Panc1 (cell line): ENCODE data around the gene DDX52. TPM values are rescaled to one million over a fixed set of nuclear protein-coding genes. Genes with fewer than 3 reads are reported as not detected.

ENCODE experiments used
- ATAC-seq: fragments of 200-7000 bp; cut with Tn5 transposase; 2 replicates; pipeline ENCODE4 v1.9.1; 2020; ENCODE audit warnings: mild to moderate bottlenecking, moderate library complexity
- BruUV-seq: library from RNA; stranded (reverse); fragments of 400-500 nt; replicated peaks from 2 replicates; lab custom pipeline; 2021; lab: Mats Ljungman, UMichigan
- CTCF ChIA-PET: fragments of 300-600 bp; sonication (Branson Sonifier 250); formaldehyde crosslinking; loops from one replicate; lab custom pipeline; 2022; ENCODE audit warnings: antibody characterized with exemption; lab: Charles Lee
- POLR2A ChIA-PET: fragments of 300-600 bp; sonication (Branson Sonifier 250); formaldehyde crosslinking; loops from one replicate; lab custom pipeline; 2022; ENCODE audit warnings: antibody characterized with exemption; lab: Charles Lee
- DNase-seq: peaks from one replicate; pipeline ENCODE4 v3.0.0-alpha.2; 2010; ENCODE audit warnings: low read depth, low spot score
- H3K27ac ChIP-seq: 2 replicates; pipeline ENCODE4 v1.5.1; 2011; ENCODE audit warnings: mild to moderate bottlenecking, low read length, inconsistent platforms
- H3K27me3 ChIP-seq: fragments of 200-500 bp; sonication (Bioruptor generic); 2 replicates; pipeline ENCODE4 v1.6.0; 2014; ENCODE audit warnings: low read length, inconsistent platforms; ENCODE audit not compliant: control insufficient read depth, insufficient read depth
- H3K36me3 ChIP-seq: fragments of 200-500 bp; sonication (Bioruptor generic); 2 replicates; pipeline ENCODE4 v1.5.1; 2014; ENCODE audit warnings: inconsistent platforms, mild to moderate bottlenecking, low read length, moderate library complexity; ENCODE audit not compliant: control insufficient read depth, insufficient read depth
- H3K4me1 ChIP-seq: 2 replicates; pipeline ENCODE4 v1.5.1; 2011; ENCODE audit warnings: inconsistent platforms, mild to moderate bottlenecking, low read length, moderate library complexity; ENCODE audit not compliant: control insufficient read depth, insufficient read depth
- H3K4me3 ChIP-seq, 2 experiments: 2 replicates each; pipeline ENCODE4 v1.5.1; 2011 to 2012; ENCODE audit warnings: low read depth in 2 of 2, low read length in 2 of 2, mild to moderate bottlenecking in 2 of 2, inconsistent platforms in 1 of 2, moderate library complexity in 1 of 2
- H3K9me3 ChIP-seq: fragments of 200-500 bp; sonication (Bioruptor generic); 2 replicates; pipeline ENCODE4 v1.5.1; 2014; ENCODE audit warnings: low read depth, mild to moderate bottlenecking, inconsistent platforms, low read length, moderate library complexity; ENCODE audit not compliant: control insufficient read depth, insufficient read depth
- CTCF ChIP-seq: fragments of 450-650 bp; IDR thresholded peaks from 2 replicates; pipeline ENCODE4 v1.5.1; 2017; ENCODE audit warnings: mild to moderate bottlenecking
- POLR2AphosphoS5 ChIP-seq: IDR thresholded peaks from 2 replicates; pipeline ENCODE4 v1.6.1; 2012; ENCODE audit warnings: mild to moderate bottlenecking, low read depth, low read length, moderate library complexity
- REST ChIP-seq, 2 experiments: IDR thresholded peaks; 2 replicates each; pipeline ENCODE4 v1.6.1; 2011 to 2012; ENCODE audit warnings: low read depth in 2 of 2, control low read depth in 1 of 2, low read length in 1 of 2, mild to moderate bottlenecking in 1 of 2, moderate library complexity in 1 of 2; ENCODE audit not compliant: insufficient read depth in 1 of 2
- SIN3A ChIP-seq: IDR thresholded peaks from 2 replicates; pipeline ENCODE4 v1.6.1; 2012; ENCODE audit warnings: low read depth, mild to moderate bottlenecking, low read length, moderate library complexity, borderline replicate concordance; ENCODE audit not compliant: insufficient read depth
- TCF7L2 ChIP-seq: IDR thresholded peaks from 2 replicates; pipeline ENCODE4 v1.6.1; 2011; ENCODE audit warnings: mild to moderate bottlenecking, low read depth, low read length, inconsistent platforms
- in situ Hi-C: cut with HindIII; loops from 2 replicates; pipeline ENCODE4 v1.10.0; 2016; ENCODE audit warnings: low sequenced_read_pairs, low pct_unique_long_range_greater_than_20kb
- intact Hi-C: fragments of 100-400 bp; cut with micrococcal nuclease; formaldehyde crosslinking; loops from one replicate; pipeline ENCODE4 v1.10.0; 2022; ENCODE audit not compliant: unreplicated experiment
- total RNA-seq: library from RNA; stranded (reverse); gene quantifications from one replicate; pipeline ENCODE4 v1.2.1, GENCODE V29; 2021; ENCODE audit not compliant: unreplicated experiment

Gene DDX52
- total RNA-seq, 1 experiment from 2014 or later, result 16.5 TPM

GRCh38 chr17:37674511-37674910 lies 31.3 kb upstream of the DDX52 start:
- H3K9me3 ChIP-seq, result no peaks in the 10 kb centered on the region
- no peak for TF ChIP-seq REST (IDR thresholded peaks at IDR 0.05; ENCODE audit: insufficient read depth in 1 of 2, low read depth in 2 of 2, low read length in 1 of 2)
- TF ChIP-seq TCF7L2, result no peak
- no peak for TF ChIP-seq SIN3A
- in situ Hi-C loops (no loop called here), intact Hi-C loops (no loop called here)
- BruUV-seq, result no TSS peak
- ChIA-PET POLR2A (no interaction called here), CTCF (no interaction called here)
- no peak overlapping the region for H3K27ac ChIP-seq
- no peaks in the 10 kb centered on the region for H3K4me1 ChIP-seq
- no peaks in the 10 kb centered on the region for H3K36me3 ChIP-seq
- no peak overlapping the region for H3K4me3 ChIP-seq
- ATAC-seq (no peak), DNase-seq (no peak)
- no peaks in the 10 kb centered on the region for H3K27me3 ChIP-seq

GRCh38 chr17:37673386-37673785 lies 30.1 kb upstream of the DDX52 start:
- ATAC-seq (no peak), DNase-seq (no peak)
- Histone ChIP-seq H3K27ac (no peak overlapping the region), H3K4me1 (no peaks in the 10 kb centered on the region), H3K9me3 (no peaks in the 10 kb centered on the region), H3K4me3 (no peak overlapping the region), H3K27me3 (no peaks in the 10 kb centered on the region), H3K36me3 (no peaks in the 10 kb centered on the region)
- ChIA-PET POLR2A (no interaction called here), CTCF (no interaction called here)
- in situ Hi-C loops, result no loop called here
- TF ChIP-seq CTCF (no peak), SIN3A (no peak)
- intact Hi-C loops, result no loop called here
- BruUV-seq, result no TSS peak

- TF ChIP-seq SIN3A (no peak), REST (IDR thresholded peaks at IDR 0.05; ENCODE audit: insufficient read depth in 1 of 2, low read depth in 2 of 2, low read length in 1 of 2) (no peak), TCF7L2 (no peak), POLR2AphosphoS5 (no peak), CTCF (no peak)
- H3K36me3 ChIP-seq, result no peaks in the 10 kb centered on the region
- H3K4me1 ChIP-seq, result no peaks in the 10 kb centered on the region
- H3K27ac ChIP-seq, result no peak overlapping the region
- in situ Hi-C loops (no loop called here), intact Hi-C loops (no loop called here)
- ATAC-seq, result no peak
- ChIA-PET POLR2A (no interaction called here), CTCF (no interaction called here)
- DNase-seq, result no peak
- H3K27me3 ChIP-seq, result no peaks in the 10 kb centered on the region
- no TSS peak for BruUV-seq
- H3K9me3 ChIP-seq, result no peaks in the 10 kb centered on the region
- H3K4me3 ChIP-seq, result no peak overlapping the region
These were observed 29.4 kb upstream of the DDX52 start for GRCh38 chr17:37672548-37673078.
